Activated T-cell treated with anti-CD3 and anti-CD28 coated beads, Interleukin-2, amount 50 U/mL, for 1 hour (primary cell): ENCODE measurements around the gene PTPN13.
A peak's percentile ranks its signal among the peaks of the same experiment; 100 is the strongest.

Experiments
- DNase-seq: peaks from one replicate; pipeline ENCODE4 v3.0.0-alpha.2; 2020

PTPN13 gene, protein sequence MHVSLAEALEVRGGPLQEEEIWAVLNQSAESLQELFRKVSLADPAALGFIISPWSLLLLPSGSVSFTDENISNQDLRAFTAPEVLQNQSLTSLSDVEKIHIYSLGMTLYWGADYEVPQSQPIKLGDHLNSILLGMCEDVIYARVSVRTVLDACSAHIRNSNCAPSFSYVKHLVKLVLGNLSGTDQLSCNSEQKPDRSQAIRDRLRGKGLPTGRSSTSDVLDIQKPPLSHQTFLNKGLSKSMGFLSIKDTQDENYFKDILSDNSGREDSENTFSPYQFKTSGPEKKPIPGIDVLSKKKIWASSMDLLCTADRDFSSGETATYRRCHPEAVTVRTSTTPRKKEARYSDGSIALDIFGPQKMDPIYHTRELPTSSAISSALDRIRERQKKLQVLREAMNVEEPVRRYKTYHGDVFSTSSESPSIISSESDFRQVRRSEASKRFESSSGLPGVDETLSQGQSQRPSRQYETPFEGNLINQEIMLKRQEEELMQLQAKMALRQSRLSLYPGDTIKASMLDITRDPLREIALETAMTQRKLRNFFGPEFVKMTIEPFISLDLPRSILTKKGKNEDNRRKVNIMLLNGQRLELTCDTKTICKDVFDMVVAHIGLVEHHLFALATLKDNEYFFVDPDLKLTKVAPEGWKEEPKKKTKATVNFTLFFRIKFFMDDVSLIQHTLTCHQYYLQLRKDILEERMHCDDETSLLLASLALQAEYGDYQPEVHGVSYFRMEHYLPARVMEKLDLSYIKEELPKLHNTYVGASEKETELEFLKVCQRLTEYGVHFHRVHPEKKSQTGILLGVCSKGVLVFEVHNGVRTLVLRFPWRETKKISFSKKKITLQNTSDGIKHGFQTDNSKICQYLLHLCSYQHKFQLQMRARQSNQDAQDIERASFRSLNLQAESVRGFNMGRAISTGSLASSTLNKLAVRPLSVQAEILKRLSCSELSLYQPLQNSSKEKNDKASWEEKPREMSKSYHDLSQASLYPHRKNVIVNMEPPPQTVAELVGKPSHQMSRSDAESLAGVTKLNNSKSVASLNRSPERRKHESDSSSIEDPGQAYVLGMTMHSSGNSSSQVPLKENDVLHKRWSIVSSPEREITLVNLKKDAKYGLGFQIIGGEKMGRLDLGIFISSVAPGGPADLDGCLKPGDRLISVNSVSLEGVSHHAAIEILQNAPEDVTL (N-terminal part only)

DNA sequence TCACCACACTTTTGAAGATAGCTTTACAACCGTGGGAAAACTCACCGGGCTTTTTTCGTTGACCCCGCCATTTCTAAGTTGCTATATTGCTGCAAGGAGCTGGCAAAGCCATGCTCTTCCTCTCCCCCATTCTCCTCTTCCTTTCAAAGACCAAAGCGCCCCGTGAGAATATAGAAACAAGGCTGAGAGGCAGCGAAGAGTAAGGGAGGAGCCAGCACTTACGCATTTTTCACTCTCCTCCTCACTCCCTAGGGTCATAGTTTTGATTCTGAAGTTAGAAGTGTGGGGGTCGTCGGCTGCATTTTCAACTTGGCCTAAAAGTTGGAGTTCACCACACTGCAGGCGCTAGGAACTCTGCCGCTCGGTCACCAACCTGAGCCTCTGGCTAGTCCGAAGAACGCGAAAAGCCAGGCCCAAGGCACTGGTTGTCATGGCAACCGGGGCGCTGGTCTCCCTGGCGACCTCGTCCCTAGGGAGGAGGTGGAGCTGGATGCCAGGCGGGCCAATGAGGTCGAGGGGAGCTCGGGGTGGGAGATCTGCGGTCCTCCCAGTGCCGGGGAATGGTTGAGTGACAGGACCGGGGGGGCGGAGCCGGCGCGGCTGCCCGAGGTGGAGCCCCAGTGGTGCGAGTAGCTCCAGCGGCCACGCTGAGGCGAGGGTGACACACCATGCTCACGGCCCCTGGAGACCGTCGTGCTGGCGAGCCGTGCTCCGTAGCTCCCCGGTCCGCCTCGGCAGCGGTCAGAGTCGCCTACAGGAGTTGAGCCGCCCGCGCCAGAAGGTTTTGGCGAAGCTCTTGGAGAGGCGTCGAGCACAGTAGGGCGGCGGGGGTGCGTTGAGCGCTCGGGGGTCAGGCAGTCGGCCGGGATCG is at the start of gene PTPN13:
Gene PTPN13, plus strand, starts transcription at position 628 of the 871 bp plus-strand sequence. CDS start 40,942 bp downstream, outside the sequence.
- DNase-seq, result peak; percentile 64

DNA sequence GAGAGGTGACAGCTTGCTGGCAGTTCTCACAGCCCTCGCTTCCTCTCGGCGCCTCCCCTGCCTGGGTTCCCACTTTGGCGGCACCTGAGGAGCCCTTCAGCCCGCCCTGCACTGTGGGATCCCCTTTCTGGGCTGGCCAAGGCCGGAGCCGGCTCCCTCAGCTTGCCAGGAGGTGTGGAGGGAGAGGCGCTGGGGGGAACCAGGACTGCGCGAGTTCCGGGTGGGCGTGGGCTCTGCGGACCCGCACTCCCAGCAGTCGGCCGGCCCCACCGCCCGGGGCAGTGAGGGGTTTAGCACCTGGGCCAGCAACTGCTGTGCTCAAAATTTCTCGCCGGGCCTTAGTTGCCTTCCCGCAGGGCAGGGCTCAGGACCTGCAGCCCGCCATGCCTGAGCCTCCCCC is 47.0 kb upstream of the PTPN13 start:
- no peak for DNase-seq

DNA sequence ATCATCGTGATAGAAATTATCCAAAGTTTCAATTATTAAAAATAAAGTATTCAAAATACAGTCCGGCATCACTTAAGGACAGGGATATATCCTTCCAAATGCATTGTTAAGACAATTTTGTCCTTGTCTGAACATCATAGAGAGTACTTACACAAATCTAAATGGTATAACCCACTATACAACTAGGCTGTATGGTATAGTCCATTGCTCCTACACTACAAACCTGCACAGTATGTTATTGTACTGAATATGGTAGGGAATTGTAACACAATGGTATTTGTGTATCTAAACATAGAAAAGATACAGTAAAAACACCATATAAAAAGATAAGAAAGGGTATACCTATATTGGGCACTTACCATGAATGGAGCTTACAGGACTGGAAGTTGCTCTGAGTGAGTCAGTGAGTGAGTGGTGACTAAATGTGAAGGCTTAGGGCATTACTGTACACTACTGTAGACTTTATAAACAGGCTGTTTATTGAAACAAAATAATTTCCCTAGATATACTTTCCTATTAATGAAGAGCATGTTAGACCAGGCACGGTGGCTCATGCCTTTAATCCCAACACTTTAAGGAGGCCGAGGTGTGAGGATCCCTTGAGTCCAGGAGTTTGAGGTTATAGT is 44.8 kb upstream of the PTPN13 start:
- no peak for DNase-seq

DNA sequence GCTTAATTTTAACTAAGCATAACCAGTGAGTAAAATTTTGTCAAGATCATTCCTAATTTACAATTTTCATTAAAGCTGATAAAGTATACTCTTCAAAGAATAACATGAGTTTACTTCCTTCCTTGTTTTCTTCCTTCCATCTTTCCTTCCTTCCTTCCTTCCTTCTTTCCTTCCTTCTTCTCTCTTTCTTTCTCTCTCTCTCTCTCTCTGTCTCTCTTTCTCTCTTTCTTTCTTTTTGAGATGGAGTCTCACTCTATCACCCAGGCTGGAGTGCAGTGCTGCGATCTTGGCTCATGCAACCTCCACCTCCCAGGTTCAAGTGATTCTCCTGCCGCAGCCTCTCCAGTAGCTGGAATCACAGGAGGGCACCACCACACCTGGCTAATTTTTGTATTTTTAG is 42.7 kb upstream of the PTPN13 start:
- DNase-seq, result no peak

DNA sequence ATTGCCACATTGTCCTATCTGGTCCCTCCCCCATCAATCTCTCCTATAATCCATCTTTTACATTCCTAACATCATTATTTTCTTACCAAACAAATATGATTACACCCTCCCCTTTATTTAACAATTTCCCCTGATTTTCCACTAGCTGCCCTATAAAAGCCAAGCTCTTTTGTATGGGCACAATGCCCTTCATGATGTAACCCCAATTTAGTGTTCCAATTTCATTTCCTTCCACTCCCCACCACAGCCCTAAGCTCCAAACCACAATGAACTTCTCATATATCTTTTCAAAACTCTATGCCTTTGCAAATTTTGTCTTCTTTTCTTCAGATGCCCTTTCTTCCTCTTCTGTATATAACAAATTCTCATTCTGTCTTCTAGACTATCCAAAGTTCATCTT is 39.5 kb upstream of the PTPN13 start:
- DNase-seq, result no peak

DNA sequence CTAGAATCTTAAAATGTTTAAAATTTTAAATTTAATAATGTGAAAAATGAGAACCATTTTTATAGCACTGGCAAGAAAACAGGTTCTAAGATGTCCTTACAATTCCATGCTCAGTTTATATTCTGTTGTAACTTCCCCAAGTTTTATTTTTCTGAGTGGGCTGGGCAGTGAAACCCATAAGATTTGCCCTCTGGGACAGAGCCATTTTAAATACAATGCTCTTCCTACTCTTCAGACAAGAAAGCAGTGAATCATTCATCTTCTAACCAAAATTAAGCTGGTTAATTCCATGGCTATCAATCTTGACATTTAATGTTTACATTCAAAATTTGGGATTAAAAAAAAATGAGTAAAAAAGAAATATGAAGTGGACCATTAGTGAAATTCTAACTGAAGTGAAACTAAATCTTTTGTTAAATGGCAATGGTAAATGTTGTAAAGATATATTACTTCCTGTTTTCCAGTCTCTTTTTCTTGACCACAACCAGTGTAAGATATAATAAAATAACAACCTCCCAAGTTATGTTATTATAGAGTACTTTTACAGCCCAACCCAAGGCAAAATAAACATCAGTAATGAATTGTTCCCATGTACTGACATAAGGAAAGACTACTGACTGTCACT is 37.2 kb upstream of the PTPN13 start:
- DNase-seq, result no peak

DNA sequence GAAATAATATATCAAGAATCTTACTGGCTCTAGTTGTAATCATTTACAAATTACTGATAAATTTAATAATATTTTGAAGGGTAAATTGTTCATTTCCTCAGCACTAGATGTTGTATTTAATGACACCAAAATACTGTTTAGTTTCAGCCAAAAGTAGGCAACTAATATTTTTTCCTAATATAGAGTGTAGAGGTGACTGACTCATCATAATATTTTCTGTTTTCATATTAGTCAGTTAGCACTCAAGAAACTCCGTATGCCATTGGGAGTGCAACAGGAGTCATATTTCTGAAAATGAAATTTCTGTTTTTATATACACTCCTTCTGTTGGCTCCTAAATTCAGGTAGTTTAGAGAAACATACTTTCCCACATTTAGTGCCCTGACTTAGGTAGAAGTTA is 36.6 kb upstream of the PTPN13 start:
- no peak for DNase-seq

DNA sequence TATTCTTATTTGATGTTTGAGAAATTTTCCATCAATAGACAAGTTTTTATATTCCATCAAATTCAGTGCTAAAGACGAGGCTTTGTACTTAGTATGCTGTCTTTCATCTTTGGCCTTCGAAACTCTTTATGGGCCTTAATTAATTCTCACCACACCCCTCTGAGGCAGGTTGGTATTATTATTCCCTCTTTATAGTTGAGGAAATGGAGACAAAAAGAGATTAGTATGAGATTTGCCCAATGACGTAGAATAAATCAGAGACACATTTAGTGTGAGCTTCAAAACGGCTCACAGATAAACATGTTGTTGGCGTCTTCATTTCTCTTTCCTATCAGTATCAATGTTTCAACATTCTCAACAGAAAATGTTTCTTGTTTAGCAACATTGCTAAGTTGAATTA is 35.9 kb upstream of the PTPN13 start:
- no peak for DNase-seq

DNA sequence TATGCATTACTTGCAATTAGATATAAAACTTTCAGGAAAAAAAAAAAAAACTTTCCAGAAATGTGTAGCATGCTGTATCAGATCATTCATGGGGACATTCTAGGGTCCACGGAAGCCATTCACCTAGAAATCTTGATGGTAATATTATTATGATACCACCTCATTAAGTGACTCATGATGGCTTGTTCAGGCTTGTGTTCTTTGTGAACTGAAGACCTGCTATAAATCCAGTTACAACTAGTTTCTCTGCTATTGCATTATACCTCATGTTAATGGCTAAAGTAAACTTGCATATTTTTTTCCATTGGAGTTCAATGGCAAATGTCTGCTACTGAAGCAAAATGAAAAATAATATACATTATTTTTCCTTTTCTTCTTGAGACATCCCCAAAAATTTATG is 35.3 kb upstream of the PTPN13 start:
- DNase-seq, result no peak

DNA sequence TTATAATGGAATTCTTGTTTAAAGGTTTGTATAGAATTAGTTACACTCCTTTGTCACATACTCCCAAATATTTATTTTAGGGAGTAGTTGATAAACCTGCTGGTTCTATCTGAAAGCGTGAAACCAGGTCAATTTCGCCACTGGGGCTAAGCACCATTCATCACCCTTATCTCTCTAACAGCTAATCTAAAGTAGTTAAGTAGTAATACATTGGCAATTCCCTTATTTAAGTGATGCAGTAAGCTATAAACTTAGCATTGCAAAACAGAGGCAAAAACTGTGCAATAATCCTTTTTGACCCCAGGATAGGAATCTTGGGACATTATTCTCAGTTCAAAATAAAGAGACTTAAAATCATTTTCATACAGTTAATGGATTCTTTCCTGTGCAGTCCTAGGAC is 33.7 kb upstream of the PTPN13 start:
- DNase-seq, result no peak

DNA sequence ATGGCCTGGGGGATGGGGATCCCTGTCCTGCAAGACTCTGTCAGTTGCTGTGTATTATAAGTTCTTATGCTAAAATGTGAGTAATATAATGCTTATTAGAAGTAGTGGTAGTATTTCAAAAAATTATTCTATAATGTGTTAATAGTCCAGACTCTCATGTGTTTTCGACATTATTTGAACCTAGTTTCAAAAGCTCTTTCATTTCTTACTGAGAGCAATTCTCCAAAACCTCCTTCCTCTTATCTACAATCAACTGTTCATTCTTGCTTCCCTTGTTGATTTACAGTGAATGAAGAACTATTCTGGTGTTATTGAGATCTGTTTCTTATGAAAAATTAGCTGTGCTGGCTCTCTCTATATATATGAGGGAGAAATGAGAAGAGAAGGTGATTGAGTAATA is 32.9 kb upstream of the PTPN13 start:
- DNase-seq, result no peak

DNA sequence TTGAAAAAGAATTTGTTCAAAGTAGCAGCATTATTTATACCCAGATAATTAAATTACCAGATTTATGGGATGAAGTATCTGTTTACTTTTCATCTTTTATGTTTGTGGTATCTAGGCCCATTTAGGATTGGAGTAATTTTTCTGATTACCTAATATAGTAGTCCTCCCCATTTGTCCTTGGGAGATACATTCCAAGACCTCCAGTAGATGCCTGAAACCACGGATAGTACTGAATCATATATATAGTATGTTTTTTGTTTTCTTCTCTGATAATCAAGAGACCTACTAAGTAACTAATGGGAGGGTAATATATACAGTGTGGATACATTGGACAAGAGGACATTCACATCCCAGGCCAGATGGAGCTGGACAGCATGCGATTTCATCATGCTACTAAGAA is 30.7 kb upstream of the PTPN13 start:
- DNase-seq, result no peak

DNA sequence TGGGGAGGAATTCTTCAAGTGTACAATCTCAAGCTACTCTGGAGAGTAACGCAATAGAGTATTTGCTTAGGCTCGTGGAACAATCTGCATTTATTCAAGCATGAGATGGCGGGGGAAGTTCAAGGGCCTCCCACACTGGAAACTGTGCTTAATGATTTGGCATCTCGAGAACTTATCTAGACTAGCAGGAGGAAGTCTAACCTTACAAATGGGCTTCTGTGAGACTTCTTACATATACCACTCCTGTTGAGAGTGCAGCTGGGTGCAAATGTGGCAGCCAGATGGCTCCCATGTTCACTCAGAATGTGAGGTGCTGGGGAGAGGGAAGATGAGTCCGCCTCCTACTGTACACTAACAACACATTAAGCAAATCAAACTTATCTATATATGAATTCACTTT is 29.3 kb upstream of the PTPN13 start:
- no peak for DNase-seq

DNA sequence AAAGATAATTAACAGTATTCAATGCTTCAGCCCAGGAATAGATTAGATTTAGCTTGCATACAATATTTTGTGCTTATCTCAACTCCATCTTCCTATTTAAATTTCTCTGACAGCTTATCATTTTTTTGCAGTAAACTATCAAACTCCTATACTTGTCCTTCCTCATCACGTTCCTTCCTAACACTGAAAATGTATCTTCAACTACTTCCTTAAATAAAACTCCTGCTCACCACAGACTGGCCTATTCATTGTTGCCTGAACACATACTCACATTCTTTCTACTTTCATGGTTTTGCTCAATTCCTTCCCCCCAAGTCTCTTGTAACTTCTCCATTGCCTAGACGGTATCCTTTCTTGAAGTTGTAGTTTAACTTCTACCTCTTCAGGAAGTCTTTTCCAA is 28.5 kb upstream of the PTPN13 start:
- no peak for DNase-seq

DNA sequence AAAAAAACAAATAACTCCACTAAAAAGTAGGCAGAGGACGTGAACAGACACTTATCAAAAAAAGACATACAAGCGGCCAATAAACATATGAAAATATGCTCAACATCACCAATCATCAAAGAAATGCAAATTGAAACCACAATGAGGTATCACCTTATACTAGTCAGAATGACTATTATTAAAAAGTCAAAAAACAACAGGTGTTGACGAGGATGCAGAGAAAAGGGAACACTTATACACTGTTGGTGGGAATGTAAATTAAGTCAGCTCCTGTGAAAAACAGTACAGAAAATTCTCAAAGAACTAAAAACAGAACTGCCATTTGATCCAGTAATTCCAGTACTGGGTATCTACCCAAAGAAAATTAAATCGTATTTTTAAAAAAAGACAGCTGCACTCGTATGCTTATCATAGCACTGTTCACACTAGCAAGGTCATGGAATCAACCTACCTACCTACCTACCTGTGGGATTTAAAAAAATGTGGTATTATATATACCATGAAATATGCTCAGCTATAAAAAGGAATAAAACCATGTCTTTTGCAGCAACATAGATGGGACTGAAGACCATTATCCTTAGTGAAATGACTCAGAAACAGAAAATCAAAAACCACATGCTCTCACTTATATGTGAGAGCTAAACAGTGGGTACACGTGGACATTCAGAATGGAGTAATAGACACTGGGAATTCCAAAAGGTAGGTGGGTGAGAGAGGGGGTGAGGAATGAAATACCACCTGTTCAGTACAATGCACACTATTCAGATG is 24.8 kb upstream of the PTPN13 start:
- DNase-seq, result no peak

DNA sequence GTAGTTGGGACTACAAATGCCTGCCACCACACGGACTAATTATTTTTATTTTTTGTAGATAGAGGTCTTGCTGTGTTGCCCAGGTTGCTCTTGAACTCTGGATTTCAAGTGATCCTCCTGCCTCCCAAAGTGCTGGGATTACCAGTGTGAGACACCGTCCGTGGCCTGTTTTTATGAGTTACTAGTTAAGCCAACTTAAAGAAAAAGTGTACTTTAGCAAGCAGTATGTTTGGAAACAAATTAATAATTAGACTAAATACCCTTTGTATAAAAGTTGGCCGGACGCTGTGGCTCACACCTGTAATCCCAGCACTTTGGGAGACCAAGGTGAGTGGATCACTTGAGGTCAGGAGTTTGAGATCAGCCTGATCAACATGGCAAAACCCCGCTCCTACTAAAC is 14.2 kb upstream of the PTPN13 start:
- no peak for DNase-seq

DNA sequence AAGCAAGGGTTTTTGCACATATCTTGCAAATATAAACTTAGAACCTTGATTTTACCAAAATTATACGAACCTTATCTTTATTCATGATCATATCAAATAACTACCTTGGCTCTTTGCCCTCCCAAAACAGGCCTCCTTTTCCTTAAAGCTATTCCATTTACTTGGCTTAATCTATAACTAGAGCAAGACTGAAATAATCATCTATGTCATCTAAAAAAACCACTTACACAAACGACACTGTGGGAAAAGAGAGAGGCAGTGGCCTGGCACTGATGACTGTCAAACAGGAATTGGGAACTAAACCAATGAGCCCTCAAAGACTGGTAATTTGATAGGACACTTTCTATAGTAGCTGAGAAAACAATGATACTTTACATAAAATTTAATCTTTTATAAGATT is 11.7 kb upstream of the PTPN13 start:
- no peak for DNase-seq

DNA sequence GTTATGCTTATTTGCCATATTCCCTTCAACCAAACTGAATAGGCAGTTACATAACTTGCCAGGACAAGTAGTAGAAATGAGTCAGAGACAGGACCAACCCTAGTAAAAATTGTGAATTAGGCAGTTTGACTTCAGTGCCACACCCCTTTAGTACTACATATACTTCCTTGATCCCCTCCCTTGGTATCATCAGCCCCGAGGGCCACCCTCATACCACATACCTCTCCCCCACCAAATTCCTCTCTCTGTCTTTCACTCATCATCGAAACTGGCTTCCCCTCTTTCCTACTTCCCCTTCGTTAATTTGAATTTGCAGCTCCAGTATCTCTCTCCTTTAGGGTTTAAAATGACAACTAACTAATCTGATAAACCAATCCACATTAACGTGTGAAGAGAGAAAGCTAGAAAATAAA is 7.9 kb upstream of the PTPN13 start:
- no peak for DNase-seq

DNA sequence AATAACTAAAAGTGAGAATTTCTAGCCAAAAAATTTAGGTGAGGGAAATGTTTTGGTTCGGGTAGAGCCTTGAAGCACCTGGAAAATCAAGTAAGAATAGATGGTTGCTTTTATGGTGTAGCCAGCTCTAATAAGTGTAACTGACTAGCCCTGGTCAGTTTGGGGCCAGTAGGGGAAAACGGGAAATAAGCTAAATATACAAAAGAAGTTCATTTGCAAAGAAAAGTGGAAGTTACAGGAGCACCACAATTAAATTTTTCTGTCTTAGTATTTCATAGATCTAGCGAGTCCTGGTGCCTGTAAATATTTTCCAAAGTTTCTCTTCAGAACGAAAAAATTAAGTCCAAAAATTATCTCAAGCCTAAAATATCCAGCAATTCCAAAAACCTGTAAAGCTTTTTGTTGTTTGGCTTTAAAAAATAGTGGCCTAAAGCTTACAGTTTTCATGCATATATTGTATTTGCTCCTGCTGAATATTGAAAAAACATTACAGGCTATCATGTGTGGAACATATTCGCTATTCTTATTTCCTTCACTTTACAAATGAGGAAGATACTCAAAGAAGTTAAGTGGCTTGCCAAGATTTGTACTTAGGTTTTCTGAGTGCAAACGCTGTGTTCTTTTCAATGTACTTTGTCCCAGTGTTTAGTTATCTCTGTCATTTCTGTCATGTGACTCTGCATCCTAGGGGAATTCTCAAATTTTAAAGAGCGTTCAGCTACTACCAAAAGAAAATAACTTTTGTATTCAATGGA is 7.3 kb upstream of the PTPN13 start:
- DNase-seq, result no peak
